C4-2B (cell line): Measurements from ENCODE around the gene ZFYVE28.

Experiments
- H3K27ac ChIP-seq: fragments of 450-650 bp; 2 replicates; pipeline ENCODE4 v1.5.1; 2017
- ZFX ChIP-seq: fragments of 450-650 bp; IDR thresholded peaks from 2 replicates; pipeline ENCODE4 v1.6.1; 2017
- TF ChIP-seq, protein P1 (sequence below): fragments of 450-650 bp; conservative IDR thresholded peaks from 2 replicates; pipeline ENCODE4 v1.5.1; 2017; ENCODE audit warnings: mild to moderate bottlenecking

ZFYVE28 gene

DNA sequence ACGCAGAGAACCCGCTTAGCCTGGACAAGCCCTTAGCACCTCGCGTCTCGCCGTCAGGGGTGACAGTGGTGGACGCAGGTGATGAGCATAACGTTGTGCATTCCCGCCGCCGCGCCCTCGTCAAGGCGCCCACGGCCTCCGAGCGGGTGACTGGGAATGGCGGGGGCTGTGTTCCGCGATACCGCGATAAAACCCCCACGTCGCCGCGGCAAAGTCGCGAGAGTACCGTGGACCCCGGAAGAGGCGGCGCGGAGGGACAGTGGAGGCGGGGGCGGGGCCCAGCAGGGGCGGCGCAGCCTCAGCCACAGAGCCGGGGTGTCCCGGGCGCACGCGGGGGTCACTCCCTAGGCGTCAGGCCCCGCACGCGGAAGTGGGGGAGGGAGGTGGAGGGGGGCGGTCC lies 53.8 kb downstream of the ZFYVE28 start:
- TF ChIP-seq, protein P1, sequence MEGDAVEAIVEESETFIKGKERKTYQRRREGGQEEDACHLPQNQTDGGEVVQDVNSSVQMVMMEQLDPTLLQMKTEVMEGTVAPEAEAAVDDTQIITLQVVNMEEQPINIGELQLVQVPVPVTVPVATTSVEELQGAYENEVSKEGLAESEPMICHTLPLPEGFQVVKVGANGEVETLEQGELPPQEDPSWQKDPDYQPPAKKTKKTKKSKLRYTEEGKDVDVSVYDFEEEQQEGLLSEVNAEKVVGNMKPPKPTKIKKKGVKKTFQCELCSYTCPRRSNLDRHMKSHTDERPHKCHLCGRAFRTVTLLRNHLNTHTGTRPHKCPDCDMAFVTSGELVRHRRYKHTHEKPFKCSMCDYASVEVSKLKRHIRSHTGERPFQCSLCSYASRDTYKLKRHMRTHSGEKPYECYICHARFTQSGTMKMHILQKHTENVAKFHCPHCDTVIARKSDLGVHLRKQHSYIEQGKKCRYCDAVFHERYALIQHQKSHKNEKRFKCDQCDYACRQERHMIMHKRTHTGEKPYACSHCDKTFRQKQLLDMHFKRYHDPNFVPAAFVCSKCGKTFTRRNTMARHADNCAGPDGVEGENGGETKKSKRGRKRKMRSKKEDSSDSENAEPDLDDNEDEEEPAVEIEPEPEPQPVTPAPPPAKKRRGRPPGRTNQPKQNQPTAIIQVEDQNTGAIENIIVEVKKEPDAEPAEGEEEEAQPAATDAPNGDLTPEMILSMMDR = no peak
- no peak for TF ChIP-seq ZFX
- no peak overlapping the region for H3K27ac ChIP-seq

DNA sequence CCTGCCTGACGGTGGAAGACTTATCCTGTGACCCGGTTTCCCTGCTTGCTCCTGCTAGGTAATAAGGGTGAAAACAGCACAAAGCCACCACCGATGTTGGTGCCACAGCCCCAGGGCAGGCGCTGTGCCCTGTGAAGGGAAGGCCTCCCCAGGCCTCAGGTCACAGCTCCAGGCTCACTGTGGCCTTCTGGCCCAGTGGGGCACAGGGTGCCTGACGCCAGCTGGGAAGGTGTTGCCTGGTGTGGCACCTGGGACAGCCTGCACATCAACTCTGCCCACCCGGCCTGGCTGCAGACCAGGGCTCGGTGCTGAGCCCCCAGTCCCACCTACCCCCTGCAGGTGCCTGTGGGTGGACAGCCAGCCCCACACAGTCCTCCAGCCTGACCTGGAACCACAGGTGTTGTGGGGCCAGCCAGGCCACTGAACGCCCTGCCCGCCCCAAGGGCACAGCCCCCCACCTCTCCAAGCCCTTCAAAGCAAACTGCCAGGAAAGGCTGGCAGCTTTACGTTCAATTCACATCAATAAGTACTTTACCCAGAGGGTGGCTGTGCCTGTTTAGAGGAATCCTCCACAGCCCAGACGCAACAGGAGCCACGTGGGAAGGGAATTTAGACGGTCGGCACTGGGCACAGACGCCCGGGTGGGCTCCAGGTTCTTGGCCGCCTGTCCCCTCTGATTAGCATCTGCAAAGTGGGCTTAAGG lies 54.3 kb downstream of the ZFYVE28 start:
- no peak overlapping the region for H3K27ac ChIP-seq
- no peak for TF ChIP-seq ZFX
- TF ChIP-seq, protein P1 = no peak

DNA sequence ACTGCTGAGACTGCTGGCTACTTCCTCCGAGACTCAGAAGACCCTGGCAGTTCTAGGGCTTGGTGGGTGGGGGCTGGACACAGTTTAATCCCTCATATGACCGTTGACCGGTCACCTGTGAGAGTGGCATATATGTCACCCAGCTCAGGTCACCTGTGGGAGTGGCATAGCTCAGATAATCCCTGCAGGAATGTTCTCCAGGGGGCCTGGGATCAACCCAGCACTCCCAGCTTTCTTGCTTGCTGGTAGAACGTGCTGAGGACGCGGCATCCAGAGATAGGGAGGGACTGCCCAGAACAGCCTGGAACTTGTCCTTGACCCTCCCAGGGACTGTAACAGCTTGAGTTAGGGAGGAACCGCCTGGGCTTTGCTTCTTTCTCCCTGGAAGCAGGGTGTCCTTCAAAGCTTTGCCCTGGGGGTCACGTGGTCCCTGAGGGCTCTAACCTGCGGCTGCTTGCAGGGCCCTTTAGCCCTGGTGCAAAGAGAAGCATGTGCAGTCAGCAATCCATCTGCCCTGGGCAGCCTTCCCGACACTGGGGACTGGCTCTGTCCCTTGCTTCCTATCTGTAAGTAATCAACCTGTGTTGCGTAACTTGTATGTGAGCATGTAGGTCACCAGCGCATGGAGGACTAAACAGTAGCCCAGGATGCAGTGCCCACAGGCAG lies 55.3 kb downstream of the ZFYVE28 start:
- no peak overlapping the region for H3K27ac ChIP-seq
- TF ChIP-seq, protein P1 = no peak
- no peak for TF ChIP-seq ZFX

DNA sequence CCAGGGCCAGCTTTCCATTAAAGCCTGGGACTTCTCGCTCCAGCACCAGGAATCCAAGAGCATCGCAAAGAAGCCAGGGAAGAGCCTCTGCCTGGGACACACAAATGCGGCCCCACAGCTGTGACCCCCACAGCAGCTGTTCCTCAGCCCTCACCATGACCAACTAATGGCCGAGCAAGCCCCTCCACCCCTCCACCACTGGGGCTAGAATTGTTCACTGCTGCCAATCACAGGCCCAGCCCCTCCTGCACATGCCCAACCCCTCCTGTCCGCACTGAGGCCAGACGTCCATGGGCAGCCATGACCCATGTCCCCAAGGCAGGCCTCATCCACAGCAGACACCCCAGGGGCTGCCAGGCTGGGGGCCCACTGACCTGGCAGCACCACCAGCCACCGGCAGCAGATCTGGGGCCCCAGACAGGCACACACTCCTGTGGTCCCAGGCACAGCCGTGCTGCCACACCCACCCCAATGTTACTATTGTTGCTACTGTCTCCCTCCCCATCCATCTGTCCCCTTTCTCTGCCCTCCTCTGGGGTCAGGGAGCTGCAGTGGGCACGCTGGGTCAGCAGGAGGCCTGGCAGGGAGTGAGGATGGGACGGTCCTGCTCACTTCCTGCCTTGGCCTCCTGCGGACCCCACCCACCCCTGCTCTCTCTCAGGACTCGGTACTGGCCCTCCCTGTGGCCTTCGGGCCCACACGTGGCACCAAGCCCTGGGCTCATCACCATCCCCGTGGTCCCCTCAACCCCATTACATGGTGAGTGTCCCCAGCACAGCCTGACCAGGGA lies 56.0 kb downstream of the ZFYVE28 start:
- no peak overlapping the region for H3K27ac ChIP-seq
- no peak for TF ChIP-seq ZFX
- TF ChIP-seq, protein P1 = no peak

DNA sequence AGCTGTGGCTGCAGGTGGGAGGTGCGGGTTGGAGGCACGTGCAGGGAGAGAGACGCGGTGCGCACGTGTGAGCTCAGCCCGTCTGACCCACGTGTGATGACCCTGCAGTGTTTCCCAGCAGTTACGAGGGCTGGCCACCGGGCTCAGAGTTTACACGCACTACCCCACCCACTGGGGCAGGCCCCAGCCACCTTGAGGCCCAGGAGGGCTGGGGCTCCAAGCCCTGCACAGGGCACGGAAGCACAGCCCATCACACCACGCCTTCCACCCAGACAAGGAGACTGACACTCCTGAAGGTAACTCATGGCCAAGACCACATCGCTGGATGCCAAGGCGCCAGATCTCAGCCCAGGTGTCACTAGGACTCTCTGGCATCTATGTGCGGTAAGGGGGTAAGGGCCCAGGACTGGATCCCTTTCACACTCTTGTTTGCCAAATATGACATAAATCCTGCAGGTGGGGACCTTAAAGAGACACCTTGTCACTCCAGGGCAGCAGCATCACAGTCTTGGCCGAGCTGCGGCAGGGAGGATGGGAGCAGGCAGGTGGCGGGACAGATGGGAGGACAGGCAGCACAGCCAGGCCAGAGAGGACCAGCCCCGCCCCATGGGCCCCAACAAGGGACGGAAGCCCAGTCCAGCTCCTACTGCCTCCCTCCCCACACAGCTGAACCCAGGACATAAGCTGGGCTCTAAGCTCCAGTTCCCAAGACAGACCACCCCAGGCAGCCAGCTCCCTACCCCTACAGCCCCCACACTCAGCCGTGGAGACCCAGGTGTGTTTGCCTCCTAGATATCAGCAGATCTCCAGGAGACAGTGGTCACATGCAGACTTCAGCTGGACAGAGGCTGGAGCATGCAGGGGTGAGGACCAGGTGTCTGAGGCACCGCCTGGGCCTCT lies 56.8 kb downstream of the ZFYVE28 start:
- no peak for TF ChIP-seq ZFX
- TF ChIP-seq, protein P1 = no peak
- H3K27ac ChIP-seq = no peak overlapping the region

DNA sequence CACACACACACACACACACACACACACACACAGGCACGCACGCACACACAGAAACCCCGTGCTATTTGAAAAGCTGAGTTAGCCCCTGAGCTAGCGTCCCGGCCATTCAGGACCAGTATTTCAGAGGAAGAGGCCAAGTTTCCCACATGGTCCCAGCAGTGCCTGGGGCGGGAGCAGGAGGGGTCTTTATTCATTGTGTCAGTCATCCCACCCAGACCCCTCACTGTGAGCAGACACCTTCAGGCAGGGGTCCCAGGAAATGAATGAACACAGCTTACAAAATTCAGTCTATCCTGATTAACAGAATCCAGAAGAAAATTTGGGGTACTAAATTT lies 58.1 kb downstream of the ZFYVE28 start:
- H3K27ac ChIP-seq = no peak overlapping the region
- no peak for TF ChIP-seq ZFX
- TF ChIP-seq, protein P1 = no peak
